NCI-H1930 (cell line): Measurements from ENCODE around the gene TRPM7.
"Not testable (repeated sequence)": the region's sequence is repeated elsewhere in the genome, so short reads cannot be mapped to it uniquely, and the experiment has no call there.

Experiments
- DNase-seq, 2 experiments: peaks; one replicate each; lab custom pipeline; 2025; lab: John Stamatoyannopoulos, UW

The TRPM7 gene

GRCh38 chr15:50655555-50655954 lies 31.0 kb downstream of the TRPM7 start:
- no peak for DNase-seq

DNA sequence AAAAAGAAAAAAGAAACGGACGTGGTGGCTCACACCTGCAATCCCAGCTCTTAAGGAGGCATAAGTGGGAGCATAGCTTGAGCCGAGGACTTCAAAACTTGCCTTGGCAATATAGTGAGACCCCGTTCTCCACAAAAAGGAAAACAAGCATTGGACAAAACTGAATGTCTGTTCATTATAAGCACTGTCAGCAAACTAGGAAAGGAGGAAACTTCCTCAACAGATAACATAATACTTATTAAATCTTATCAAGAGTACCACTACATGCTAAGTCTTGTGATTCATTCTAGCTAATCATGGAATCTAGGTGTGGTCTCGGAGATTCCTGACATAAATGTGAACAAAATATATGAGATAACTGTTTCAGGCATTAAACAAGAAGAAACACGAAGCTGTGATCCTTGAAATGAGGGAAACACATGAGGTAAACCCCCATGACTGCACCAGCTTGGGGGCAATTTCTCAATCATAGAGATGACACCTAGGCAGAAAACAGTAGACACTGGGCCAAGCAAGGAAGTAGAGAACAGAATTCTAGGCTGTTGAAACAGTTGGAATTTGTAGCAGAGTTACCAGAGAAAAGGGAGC lies 33.3 kb downstream of the TRPM7 start:
- no peak for DNase-seq

DNA sequence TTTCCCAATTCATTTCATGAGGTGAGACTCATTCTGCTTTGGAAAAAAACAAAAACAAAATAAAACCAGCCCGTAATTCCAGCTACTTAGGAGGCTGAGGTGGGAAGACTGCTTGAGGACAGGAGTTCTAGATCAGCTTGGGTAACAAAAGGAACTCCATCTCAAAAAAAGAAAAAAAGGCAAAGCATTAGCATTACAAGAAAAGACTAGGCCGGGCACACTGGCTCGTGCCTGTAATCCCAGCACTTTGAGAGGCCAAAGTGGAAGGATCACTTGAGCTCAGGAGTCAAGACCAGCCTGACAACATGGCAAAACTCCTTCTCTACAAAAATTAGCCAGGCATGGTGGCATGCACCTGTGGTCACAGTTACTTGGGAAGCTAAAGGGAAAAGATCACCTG lies 33.9 kb downstream of the TRPM7 start:
- DNase-seq, result no peak

- DNase-seq, result no peak
These were observed 45.3 kb downstream of the TRPM7 start for GRCh38 chr15:50641318-50641717.

GRCh38 chr15:50636146-50636545 lies 50.5 kb downstream of the TRPM7 start:
- no peak for DNase-seq

DNA sequence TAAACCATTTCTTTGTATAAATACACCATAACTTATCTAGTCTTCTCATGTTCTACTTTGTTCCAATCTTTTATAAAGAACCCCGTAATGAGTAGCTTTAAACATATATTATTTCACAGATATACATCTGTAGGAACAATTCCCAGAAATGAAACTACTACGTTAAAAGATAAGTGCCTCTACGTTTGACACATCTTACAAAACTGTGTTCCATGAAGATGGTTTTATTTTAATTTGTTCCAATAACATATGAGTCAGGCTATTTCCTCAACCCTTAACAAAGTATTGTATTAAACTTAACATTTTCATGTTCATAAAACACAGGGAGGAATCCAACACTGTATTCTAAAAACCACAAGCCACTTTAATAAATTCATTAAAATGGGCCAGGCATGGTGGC lies 52.9 kb downstream of the TRPM7 start:
- DNase-seq, result no peak

DNA sequence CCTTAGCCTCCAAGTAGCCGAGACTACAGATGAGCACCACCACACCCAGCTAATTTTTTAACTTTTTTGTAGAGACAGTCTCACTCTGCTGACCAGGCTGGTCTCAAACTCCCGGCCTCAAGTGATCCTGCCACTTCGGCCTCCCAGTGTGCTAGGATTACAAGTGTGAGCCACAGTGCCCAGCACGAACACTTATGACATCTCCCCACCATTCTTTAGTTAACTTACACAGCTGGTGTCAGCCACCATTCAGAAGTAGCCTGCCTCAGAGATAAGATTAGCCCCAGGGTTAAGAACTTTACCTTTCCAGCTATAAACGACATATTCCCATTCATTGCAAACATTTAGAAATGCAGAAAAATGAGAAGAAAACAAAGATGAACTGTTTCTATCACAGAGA lies 58.2 kb downstream of the TRPM7 start:
- DNase-seq, result no peak

DNA sequence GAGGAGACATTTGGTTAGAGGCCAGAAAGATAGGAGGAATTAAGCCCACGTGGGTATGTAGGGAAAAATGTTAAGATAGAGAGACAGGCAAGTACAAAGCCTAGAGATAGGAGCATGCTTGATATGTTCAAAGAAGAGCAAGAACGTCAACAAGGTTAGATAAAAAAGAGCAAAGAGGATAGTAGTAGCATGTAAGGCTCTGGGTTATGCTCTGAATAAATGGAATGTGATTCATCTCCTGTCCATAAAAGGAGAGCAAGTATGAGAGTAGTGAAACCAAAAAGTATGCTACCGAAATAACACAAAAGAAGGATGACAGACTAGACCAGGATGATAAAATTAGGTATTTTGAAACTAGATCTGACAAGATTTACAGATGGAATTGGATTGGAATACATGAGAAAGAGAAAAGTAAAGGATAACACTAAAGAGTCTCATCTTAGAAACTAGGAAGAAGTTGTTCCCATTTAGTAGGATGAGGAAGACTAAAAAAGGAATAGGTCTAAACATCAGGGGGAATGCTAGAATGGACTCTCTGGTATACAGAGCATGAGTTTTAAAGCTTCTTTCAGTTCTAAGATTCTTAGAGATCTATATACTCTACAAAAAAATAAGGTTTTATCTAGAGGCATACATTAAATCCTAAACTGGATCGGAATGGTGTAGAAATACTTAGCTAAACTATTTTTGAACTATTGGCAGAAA lies 59.1 kb downstream of the TRPM7 start:
- no peak for DNase-seq

DNA sequence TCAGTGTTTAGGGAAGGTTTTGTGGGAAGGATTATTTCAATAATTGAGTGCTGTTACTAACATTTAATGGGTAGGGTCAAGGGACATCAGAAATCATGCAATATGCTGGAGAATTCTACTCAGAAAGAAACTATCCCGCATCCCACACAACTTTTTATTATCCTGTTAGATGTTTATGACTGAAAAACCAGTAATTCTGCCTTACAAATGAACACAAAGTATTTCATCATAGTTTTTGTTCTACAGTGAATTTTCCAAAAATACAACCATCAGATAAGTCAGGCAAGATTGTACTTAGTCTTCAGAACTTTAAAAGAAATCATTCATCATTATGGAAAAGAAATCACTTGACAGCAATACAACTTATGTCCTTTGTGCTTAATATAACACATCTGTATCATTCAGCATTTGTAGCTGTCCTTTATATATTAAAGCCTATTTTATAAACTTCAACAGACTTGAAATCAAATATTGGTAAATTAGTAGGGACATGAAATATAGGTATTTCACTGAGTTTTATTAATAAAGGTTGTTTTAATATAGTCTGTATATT lies 61.9 kb downstream of the TRPM7 start:
- DNase-seq, result no peak

GRCh38 chr15:50622361-50622943 lies 64.1 kb downstream of the TRPM7 start:
- not testable (repeated sequence) for DNase-seq

GRCh38 chr15:50616960-50617359 lies 69.6 kb downstream of the TRPM7 start:
- not testable (repeated sequence) for DNase-seq

DNA sequence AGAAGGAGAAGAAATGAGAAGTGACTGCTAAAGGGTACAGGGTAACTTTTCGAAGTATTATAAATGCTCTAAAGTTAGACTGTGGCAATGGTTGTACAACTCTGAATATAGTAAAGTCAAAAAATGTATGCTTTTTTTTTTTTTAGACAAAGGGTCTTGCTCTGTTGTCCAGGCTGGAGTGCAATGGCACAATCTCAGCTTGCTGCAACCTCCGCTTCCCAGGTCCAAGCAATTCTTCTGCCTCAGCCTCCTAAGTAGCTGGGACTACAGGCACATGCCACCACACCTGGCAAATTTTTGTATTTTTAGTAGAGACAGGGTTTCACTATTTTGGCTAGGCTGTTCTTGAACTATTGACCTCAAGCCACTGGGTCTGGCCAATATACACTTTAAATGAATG lies 70.0 kb downstream of the TRPM7 start:
- DNase-seq, result not testable (repeated sequence)

- no peak for DNase-seq
These were observed 73.0 kb downstream of the TRPM7 start for GRCh38 chr15:50613600-50613999.

DNA sequence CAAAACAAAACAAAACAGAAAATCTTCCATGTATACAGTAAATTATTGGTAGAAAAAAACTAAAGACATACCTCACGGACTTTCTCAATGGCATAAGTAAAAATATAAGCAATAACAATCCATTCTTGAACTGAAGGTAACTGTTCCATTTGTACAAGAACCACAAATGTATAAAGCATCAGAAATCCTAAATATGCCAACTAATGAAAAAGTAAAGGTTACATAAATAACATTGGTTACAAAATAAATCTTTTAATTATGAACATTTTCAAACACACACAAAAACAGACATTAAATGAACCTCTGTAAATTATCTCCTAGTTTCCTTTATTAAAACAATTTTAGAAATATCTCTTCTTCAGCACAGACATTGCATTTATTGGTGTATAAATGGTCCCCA lies 79.5 kb downstream of the TRPM7 start:
- no peak for DNase-seq

GRCh38 chr15:50605462-50605861 lies 81.1 kb downstream of the TRPM7 start:
- no peak for DNase-seq

GRCh38 chr15:50602028-50602427 lies 84.6 kb downstream of the TRPM7 start:
- DNase-seq, result not testable (repeated sequence)

DNA sequence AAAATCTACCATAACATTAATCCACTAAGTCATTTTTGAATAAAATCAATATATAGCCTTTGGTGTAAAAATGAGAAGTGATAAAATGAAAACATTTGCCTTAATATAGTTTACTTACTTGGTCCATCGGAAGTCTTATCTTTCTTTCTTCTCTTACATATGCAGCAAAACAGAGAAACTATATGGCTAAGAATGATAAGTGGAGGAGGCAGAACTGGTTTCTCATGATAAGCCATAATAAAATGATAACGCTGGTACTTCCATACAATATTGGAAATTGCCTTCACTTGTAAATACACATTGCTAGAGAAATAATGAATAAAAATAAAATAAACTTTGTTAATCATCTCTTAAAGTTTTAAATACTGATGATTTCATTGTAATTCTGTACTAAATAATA lies 92.3 kb downstream of the TRPM7 start:
- DNase-seq, result no peak

DNA sequence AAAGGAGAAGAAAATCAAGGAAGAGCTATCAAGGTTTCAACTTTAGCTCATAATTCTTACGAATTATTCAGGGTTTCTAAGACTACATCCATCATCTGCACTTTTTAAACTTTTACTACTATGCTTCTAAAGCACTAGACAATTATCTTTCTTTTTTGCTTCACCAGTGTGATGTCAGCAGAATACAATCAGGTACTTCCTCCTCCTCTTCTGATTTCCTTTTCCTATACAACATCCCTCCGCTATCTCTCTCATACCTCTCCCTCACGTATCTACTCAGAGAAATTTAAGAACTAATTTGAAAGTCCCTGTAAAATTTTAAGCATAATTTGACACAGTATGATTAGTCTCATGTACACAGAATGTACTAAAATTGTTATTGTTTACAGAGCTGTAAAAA lies 92.8 kb downstream of the TRPM7 start:
- DNase-seq, result no peak

GRCh38 chr15:50590288-50590687 lies 96.3 kb downstream of the TRPM7 start:
- DNase-seq, result no peak

DNA sequence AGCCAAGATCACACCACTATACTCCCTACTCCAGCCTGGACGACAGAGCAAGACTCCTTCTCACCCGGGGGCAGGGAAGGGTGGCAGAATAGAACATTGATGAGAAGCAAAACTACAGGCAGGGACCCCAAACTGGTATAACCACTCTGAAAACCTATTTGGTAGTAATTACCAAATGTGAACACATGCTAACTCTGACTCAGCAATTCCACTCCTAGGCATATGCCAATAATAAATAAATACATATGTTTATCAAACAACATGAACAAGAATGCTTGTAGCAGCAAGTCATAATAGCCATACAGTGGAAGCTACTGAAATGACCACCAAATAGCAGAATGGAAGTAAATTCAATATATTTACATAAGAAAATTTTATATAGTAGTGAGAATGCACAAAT lies 109.1 kb downstream of the TRPM7 start:
- DNase-seq, result no peak

DNA sequence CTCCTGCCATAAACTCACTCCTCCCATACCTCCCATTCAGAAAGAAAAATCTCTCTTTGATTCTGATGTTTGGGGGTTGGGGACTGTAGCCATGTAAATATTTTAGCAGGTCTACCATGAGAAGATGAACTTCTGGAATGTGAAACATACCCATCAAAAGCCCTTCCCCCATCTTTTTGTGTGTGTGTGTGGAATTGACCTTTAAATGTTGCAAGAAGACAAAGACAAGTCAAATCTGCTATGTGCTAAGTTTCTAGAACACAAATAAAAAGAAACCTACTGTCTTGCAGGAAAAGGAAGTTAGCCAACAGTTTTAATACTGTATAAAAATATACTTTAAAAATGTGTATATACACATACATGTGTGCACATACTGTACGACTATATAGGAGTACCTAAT lies 110.4 kb downstream of the TRPM7 start:
- DNase-seq, result no peak

GRCh38 chr15:50573842-50574241 lies 112.8 kb downstream of the TRPM7 start:
- DNase-seq, result not testable (repeated sequence)

DNA sequence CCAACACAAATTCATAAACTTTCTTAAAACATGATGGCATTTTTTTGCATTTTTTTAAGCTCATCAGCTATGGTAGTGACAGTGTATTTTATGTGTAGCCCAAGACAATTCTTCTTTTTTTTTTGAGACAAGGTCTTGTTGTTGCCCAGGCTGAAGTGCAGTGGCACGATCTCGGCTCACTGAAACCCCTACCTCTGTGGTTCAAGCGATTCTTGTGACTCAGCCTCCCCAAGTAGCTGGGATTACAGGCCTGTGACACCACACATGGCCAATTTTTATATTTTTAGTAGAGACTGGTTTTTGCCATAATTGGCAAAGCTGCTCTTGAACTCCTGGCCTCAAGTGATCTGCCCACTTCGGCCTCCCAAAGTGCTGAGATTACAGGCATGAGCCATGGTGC lies 122.8 kb downstream of the TRPM7 start:
- no peak for DNase-seq
